Stimulated activated CD4-positive, alpha-beta T cell treated with anti-CD3 and anti-CD28 coated beads, Interleukin-1b, Interleukin-23, amount 100 ng/mL, for 4 hours (primary cell): ENCODE results near the gene ZFHX3.

Experiments used
- DNase-seq, 2 donors: peaks; one replicate each; pipeline ENCODE4 v3.0.0-alpha.2; 2020; ENCODE audit warnings: low read depth in 2 of 2

ZFHX3 gene

DNA sequence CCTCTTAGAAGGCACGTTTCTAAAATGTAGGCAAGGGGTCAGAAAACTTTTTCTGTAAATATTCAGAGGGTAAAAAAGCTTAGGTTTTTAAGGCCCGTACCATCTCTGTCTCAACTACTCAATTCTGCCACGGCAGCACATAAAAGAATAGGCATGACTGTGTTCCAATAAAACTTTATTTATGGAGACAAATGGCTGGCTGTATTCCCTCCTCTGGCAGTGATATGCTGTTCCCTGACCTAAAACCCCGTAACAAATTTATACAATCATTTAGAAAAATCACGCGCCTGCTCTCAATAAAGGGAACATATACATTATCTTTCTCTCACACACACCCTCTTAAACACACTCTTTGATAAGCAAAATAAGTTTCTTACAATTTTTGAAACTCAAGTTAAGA, 138.7 kb downstream of the ZFHX3 start:
- no peak for DNase-seq

DNA sequence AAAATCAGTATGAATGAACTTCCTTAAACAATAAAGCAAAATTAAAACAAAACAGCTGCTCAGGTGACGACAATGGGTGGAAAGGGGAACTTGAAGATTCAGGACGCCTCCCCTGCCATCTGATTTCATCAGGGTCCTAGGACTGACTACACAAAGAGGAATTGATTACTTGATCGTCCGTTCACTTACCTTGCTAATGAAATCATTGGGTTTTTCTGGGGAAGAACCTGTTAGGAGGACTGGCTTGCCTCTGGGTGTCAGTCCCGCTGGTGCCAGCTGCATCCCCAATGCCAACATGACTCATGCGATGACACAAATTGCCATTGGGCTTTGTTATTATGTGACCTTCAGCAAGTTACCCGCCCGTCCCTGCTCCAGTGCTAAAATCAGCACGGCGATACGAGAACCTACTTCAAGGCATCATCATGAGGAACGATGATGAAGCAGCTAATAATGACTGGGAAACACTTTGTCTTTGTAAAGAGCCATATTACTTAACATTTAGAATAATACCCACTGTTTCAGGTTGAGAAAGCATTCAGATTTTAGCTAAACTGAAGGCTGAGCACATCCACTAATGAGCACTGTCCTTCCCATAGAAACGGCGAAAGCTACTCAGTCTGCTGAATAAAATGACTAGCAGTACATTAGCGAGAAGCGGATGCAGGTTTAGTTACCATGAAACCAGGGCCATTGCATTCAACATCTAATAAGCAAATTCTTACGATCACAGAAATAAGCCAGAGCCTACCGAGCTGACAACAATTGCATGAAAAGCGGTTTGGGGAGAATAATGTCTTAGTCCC, 139.4 kb downstream of the ZFHX3 start:
- DNase-seq, result no peak

DNA sequence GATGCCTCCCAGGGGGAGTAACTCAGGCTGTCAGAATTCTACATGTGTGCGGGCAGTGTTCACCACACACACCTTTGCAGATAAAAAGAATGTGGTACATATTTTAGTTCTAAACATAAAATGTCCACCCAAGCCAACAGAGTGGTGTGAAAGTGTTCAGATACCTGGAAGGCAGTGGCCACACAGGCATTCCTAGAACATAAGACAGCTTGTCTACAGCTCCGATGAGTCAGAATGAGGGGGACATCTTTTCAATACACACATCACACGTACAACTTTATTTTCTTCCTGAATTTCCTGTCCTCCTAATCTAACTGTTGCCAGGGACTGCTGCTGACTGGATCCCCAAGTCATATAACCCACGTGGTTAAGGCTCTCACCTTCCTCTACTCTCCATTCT, 142.3 kb downstream of the ZFHX3 start:
- DNase-seq, result no peak

DNA sequence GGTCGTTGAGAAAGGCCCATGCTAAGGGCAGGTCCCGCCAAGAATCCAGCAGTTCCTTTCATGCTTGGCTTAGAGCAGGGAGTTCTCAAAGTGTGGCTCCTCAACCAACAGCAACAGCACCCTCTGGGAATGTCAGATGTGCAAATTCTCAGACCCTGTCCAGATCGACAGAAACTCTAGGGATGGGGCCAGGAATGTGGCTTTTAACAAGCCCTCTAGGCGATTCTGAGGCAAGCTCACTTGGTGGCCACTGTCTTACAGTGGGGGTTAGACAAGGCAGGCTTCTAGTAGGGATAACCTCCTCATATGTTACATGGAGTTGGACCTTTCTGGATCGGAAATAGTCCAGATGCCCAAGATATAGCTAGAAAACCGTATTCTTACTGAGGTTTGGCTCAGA, 144.8 kb downstream of the ZFHX3 start:
- DNase-seq, result no peak

DNA sequence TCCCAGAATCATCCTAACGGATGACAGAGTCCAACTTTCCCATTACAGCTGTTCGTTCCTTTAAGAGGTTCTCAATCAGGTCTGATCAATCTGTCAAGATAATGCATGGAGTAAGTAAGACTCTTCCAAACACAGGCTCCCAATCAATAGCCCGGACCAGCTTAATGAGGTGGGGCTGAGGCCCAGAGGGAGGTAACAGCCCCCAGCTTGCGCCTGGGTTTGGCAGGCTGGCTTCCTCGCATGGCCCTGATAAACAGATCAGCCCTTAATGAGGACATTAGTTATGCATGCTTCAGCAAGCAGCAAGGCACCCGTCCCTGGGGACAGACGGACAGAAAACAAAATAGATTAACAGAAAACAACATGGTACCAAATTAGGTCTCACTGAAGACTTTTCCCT, 145.7 kb downstream of the ZFHX3 start:
- DNase-seq, result no peak

DNA sequence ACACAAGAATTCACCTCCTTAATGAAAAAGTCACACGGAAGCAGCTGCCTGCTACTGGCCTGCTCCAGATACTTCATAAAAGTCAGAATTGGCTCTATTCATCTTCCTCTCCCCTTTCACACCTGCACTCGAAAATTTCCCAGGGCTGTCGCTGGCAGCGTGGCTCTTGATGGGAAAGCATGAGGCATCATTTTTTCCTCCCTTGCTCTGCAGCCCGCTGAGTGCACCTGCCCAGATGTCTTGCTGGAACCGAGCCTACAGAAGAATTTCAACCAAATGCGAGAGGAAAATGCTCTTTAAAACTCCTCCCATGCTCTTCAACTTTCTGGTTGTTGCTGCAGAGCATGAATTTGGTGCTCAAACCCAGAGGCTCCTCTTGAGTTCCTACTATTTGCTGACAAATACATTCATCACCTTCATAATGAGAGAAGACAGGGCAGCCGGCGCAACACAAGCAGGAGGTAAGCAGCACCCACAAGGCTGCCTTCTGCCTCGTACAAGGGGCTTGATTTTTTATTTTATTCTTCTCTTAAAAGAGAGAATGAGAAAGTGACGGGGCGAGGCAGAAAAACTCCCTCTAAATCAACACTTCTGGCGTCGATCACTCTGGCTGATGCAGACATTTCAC, 146.8 kb downstream of the ZFHX3 start:
- no peak for DNase-seq

DNA sequence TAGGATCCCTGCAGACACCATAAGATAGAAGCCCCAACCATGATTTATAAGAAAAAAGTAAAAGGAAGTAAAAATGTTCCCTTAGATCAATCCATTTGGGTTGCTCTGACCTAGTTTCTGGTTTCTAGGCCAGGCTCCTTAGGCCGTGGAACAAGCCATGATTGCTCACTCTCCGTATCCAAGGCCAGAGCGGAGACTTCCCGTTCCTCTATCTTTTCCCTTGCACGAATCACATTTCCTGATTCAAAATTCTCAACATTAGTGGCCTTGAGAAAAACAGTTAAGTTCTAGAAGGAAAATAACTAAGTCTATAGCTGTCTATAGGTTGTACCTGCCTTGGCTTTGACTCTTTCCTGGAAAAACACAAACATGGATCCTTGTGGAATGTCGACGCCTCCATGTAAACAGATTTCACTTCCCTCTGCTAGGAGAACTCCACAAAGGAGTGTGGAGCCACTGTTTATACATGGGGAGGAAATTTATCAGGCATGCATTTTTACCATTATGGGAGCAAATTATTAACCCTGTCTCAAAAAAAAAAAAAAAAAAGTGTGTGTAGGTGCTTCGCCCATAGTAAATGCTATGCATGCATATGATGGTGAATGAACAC, 149.6 kb downstream of the ZFHX3 start:
- no peak for DNase-seq

DNA sequence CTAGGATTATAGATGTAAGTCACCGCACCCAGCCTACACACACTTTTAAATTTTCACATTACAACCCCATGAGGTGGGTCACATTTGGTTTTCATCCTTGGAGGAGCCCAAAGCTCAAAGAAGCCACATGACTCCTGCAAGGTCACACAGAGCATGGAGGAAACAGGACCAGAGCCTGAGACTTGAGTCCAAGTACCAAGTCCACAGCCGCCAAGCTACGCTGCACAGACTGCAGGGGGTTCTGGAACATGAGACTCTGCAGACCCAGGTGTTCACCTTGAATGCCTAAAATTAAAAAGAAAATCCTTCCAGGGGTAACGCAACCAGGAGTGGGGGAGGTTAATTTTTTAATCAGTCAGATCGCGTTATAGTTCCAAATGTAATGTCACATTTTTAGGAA, 150.2 kb downstream of the ZFHX3 start:
- DNase-seq, result no peak

DNA sequence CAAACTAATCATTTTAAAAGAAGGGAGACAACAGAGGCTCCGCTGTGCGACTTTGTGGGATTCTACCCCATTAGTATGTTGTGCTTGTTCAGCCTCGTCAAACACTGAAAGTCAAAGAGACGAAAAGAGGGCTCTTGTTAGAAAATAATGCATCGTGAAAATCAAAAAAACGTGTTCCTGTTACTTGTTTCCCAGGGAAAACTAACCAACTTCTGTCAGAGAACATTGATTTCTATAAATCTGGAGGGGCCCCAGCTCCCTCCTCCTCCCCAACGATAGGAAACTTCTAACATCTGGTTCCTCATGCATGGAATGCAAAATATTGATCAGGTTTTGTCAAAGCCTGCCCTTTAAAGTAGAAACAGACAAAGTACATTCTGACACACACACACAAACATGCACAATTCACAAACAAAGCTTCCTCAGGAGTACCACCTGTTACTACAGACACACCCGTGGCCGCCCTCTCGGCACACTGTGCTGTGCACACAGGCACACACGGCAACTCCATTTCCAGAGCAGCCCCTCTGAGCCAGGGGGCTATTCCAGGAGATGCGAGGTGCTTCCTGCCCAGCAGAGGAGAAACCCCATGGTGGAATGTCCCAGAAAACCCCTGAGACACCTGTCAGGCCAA, 151.3 kb downstream of the ZFHX3 start:
- DNase-seq, result no peak

DNA sequence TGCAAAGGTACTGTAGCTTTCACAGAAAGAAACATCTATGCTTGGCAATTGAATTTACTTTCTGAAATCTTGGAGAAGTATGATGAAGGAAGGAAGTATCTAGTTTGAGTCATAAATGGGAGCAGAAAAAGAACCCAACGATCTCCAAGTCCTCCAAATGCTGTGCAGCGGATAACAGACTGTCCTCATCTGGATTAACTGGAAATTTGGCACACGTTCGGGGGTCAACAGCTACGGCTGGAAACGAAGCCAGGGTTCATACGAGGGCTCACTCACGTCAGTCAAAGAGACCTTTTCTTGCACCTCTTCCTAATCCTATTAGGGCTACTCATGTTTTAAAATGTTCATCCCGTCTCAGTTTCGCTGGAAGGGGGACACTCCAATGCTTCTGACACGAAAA, 152.0 kb downstream of the ZFHX3 start:
- DNase-seq, result no peak

DNA sequence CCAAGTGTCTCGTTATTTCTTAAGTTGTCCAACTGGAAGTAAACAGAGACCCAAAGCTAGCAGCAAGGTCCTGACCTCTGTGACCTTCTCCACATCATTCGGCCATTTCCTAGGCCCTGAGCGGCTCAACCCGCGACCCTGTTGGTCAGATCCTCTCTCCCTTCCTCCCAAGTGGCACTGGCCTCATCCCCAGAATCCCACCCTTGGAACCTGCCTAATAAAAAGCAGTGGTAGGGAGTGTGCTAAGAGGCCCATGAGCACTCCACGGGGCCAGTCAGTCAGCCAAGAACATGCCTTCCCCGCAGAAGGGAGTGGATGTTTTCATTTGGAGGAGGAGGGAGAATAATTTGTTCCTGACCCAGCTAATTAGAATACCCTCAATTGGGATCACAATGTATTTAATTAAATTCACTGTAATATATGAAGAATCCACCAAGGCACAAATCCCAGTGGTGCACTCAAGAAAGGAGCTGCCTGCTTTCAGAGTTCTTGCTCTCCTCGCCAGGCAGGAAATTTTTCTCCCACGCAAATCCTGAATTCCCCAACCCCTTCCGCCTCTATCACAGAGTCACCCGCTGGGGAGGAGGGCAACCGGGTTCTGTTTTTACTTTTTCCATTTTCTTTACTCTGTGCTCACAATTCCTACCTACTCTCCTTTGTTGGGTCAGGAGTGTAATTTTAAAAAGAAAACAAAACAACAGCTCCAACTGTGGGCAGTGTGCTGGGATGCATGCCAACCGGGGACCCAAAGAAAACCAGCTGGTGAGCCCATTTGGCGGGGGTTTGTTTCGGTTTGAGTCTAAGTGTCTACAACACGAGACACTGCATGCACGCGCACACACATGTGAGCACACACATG, 153.4 kb downstream of the ZFHX3 start:
- no peak for DNase-seq

DNA sequence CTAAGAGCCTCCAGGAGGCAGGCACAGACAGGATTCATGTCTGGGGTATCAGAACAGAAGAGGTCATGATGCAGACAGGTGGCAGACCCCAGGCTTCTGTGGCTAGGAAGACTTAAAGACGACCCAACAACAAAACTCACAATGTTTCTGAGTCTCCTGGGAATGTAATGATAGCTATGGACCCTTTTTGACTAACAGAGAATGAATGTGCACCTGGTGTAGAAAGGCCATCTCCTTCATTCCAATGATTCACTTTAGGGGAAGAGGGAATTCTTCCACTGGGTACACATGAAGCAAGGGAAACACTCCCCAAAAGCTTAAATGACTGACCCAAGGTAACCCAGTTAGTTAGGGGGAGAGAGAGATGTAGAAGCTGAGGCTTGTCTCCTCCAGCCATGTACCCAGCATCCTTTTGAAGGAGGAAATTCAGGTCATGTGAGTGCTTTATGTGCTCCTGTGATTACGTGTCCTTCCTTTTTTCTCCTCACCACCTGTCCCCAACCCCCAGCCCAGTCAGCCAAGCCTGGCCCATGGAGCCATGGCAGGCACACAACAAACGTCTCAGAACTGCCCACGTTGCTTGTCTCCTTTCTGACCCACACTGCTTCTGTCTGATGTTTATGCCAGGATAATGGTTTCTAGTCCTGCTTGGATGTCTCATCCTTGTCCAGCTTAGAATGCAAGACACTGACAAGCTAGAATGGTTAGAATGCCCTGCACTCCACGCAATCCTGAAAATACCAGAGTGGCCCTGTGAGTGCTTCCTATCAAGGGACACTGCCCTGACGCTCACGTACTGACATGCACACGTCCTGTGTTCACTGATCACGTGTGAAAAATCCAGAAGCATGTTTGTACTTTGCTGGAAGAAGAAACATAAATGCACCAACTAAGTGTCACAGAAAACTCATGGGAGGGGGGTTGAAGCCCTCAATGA, 156.4 kb downstream of the ZFHX3 start:
- DNase-seq, result no peak

DNA sequence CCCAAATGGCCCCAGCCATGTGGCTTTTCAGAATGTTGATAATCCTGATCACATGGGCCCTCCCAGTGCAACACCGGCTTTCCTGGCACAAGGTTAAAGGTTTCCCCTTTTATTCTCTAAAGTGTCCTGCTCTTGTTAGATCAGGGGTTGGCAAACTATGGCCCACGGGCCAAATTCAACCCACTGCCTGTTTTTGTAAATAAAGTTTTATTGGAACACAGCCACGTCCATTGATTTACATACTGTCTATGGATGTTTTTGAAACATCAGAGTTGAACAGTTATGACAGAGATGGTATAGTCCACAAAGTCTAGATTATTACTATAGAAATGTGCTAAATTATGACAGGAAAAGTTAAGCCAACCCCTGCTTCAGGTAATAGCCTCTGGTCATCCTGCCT, 157.3 kb downstream of the ZFHX3 start:
- DNase-seq, result no peak

DNA sequence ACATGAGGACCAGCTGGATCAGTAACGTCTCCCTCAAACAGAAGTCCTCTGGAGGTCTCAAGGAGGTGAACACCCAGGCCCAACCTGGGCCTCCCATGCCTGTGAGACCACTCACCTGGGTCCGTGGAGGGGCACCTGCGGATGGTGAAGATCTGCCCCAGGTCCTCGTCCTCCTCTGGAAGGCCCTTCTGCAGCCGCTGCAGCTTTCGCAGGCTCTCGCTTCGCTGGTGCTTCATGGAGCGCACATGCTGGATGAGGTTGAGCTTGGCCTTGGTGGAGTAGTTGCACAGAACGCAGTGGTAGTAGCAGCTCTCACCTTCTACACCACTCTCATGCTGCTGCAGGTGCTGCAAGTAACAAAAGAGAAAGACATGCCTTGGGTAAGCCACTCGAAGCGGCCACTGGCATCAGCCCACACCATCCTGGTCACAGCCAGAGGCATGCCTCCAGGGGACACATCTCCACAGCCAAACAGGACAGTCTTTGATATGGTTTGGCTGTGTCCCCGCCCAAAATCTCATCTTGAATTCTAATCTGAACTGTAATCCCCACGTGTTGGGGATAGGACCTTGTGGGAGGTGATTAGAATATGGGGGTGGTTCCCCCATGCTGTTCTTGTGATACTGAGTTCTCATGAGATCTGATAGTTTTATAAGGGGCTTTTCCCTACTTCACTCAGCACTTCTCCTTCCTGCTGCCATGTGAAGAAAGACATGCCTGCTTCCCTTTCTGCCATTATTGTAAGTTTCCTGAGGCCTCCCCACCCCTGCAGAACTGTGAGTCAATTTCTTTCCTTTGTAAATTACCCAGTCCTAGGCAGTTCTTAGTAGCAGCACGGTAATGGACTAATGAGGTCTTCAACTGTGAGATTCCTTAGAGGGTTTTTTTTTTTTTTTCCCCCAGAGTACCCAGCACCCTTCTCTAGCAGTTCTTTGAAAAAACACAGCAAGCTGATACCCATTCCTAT, 158.0 kb downstream of the ZFHX3 start:
- no peak for DNase-seq

DNA sequence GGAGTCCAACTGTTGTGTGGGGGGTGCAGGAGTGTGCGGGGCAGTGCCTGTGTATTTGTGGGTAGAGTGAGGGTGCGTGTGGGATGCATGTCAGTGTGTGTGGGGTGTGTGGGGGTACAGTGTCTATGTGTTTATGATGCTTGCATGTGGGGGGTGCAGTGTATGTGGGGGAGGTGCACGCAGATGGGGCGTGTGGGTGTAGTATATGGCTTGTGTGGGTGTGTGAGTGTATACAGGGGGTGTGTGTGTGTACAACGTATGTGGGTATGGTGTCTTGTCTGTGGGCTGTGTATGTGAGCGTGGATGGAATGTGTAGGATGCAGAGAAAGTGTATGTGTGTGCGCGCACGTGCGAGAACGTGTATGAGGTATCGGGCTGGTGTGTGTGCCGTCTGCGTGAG, 160.4 kb downstream of the ZFHX3 start:
- no peak for DNase-seq

DNA sequence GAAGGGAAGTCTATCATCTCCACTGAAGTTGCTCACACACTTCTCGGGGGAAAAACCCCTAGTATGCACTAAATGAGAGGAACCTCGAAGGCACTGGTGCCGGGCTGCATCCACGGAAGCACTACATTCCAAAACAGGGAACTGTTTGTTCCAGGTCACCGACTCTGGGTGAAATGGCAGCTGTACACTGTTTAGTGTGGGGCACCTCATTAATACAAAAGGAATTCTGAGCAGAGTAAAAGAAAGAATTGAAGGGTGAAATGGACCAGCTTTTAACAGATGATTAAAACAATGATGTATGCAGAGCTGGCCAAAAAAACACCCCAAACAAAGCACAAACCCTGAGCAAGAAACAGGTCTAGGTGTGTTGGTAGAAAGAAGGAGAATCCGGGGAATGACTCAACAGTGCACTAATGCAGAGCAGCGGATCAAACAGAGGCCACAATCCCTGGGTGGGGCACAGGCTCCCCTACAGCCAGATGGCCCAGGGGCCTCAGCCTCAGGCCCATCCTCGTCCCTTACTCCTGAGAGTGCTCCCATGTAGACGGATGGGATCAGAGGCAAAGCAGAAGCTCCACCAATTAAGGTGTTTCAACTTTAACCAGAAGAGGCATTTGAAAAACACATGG, 161.5 kb downstream of the ZFHX3 start:
- DNase-seq, result no peak

DNA sequence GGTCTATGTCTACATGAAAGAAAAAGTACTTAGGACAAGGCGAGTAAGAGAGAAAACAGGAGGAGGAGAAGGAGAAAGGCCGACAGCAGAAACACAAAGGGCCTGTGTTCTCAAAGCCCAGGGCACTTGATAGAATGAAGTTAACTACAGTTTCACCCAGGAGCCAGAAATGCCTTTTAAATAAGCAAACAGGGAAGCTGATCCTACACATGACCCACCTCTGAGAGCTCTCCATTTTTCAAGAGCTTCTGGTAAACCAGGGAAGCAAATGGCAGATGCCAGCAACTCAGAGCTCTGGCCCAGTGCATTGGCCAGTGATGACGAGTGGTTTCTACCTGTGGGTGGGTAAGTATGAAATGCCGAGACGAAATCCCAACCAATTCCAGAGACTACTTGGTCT, 163.4 kb downstream of the ZFHX3 start:
- no peak for DNase-seq

DNA sequence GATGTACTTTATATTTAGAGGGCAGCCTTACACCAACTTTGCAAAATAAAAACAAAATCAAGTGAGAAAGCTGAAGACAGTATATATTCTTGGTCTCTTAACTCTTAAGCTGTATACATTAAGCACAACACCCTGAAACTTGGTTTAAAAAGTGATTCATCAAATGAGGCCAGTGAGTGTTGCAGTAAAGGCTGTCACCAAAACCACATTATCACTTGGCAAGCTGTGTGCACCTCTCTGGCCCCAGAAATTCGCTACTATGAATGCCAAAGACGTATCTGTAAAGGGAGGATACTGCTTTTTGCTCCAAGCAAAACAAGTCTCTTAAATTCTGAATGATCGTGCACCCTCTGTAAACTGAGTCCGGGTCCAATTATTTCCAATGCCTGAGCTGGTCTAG, 163.9 kb downstream of the ZFHX3 start:
- no peak for DNase-seq

DNA sequence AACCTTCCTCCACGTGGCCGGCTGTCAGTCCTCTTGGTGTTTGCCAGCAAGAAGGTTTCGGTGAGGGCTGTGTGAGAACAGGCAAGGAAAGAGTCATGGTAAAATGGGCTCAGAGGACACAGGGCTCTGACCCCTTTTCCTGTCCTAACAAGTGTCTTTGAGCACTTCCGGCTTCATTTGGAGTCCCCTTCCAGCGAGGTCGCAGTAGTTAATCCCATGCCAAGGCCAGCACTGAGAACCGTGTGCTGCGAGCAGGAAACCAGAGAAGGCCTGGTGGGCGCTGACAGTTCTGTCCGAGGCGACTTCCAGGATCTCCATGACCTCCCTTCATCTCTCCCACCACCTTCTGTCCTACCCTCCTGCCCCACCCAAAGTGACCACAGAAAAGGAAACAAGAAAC, 168.1 kb downstream of the ZFHX3 start:
- DNase-seq, result no peak
